Upper lobe of left lung (tissue), 6 donors: ENCODE measurements around the gene FLT4. TPM values are rescaled to one million over a fixed set of nuclear protein-coding genes. Genes with fewer than 3 reads are reported as not detected.
A peak's percentile ranks its signal among the peaks of the same experiment; 100 is the strongest.

Source experiments
- ATAC-seq, 2 donors: fragments of 200-7000 bp; cut with Tn5 transposase; one replicate each; pipeline ENCODE4 v1.9.1; 2022; ENCODE audit warnings: mild to moderate bottlenecking in 2 of 2, moderate library complexity in 2 of 2; ENCODE audit not compliant: low FRiP score in 2 of 2
- DNase-seq, 2 donors: peaks; one replicate each; pipeline ENCODE4 v3.0.0-alpha.2; 2019 to 2020
- H3K27ac ChIP-seq, 4 donors: fragments of 200-600 bp; sonication (generic); one replicate each; pipeline ENCODE4 v1.5.1; 2016 to 2019
- H3K27me3 ChIP-seq, 4 donors: fragments of 200-600 bp; sonication (generic); one replicate each; pipeline ENCODE4 v1.5.1; 2017 to 2019
- H3K36me3 ChIP-seq, 4 donors: fragments of 200-600 bp; sonication (generic); one replicate each; pipeline ENCODE4 v1.5.1; 2016 to 2019
- H3K4me1 ChIP-seq, 4 donors: fragments of 200-600 bp; sonication (generic); one replicate each; pipeline ENCODE4 v1.5.1; 2018 to 2019
- H3K4me3 ChIP-seq, 4 donors: fragments of 200-600 bp; sonication (generic); one replicate each; pipeline ENCODE4 v1.5.1; 2017 to 2019; ENCODE audit warnings: mild to moderate bottlenecking in 2 of 4, moderate library complexity in 1 of 4
- H3K9me3 ChIP-seq, 4 donors: fragments of 200-600 bp; sonication (generic); one replicate each; pipeline ENCODE4 v1.5.1; 2018 to 2019
- EP300 ChIP-seq, 4 donors: sonication (generic); formaldehyde crosslinking; IDR thresholded peaks; one replicate each; pipeline ENCODE4 v1.5.1; 2017; ENCODE audit warnings: antibody characterized with exemption in 4 of 4, control low read depth in 2 of 4
- POLR2A ChIP-seq, 4 donors: fragments of 450-650 bp; IDR thresholded peaks; one replicate each; pipeline ENCODE4 v1.5.1; 2016 to 2017; ENCODE audit warnings: antibody characterized with exemption in 4 of 4, mild to moderate bottlenecking in 2 of 4
- POLR2AphosphoS5 ChIP-seq, 2 donors: sonication (generic); formaldehyde crosslinking; IDR thresholded peaks; one replicate each; pipeline ENCODE4 v1.5.1; 2017; ENCODE audit warnings: antibody characterized with exemption in 2 of 2
- WGBS, 2 donors: methylation state at CpG; one replicate each; pipeline ENCODE4 v1.1.5; 2017 to 2018; 5-methylcytosine and 5-hydroxymethylcytosine counted together
- total RNA-seq, 6 donors: library from RNA; depleted of rRNA in 4 of 6; stranded (reverse); fragments of >200 nt in 4 of 6; gene quantifications; one replicate each; pipeline versions ENCODE4 v1.1.0 to v1.2.1, GENCODE V29; 2016 to 2021
- TF ChIP-seq, protein P1 (sequence below), 6 experiments: fragments of 450-650 bp in 4 of 6; fragments of 200-600 bp in 2 of 6; sonication (generic) in 2 of 6; IDR thresholded peaks; one replicate each; pipeline ENCODE4 v1.5.1; 2016 to 2019; ENCODE audit warnings: antibody characterized with exemption in 6 of 6
- donor health status: DM: no; HTN: no; CAD: no; lungs with moderate emphysema.
- donor health status: DM: no; HTN: yes; CAD: no; lungs with severe emphysema.

The FLT4 gene
- total RNA-seq, 6 donors from 2014 or later, result 11.7 to 34.0 (median 21.2) TPM

GRCh38 chr5:180599981-180600553 is 49.3 kb downstream of the FLT4 start:
- DNase-seq (no peak), ATAC-seq (no peak)
- H3K4me3 ChIP-seq, result no peak overlapping the region
- 79 to 81% methylated on average over 16 of the region's 16 CpGs for WGBS, 2 donors
- no peaks in the 10 kb centered on the region for H3K27me3 ChIP-seq
- TF ChIP-seq, protein P1, sequence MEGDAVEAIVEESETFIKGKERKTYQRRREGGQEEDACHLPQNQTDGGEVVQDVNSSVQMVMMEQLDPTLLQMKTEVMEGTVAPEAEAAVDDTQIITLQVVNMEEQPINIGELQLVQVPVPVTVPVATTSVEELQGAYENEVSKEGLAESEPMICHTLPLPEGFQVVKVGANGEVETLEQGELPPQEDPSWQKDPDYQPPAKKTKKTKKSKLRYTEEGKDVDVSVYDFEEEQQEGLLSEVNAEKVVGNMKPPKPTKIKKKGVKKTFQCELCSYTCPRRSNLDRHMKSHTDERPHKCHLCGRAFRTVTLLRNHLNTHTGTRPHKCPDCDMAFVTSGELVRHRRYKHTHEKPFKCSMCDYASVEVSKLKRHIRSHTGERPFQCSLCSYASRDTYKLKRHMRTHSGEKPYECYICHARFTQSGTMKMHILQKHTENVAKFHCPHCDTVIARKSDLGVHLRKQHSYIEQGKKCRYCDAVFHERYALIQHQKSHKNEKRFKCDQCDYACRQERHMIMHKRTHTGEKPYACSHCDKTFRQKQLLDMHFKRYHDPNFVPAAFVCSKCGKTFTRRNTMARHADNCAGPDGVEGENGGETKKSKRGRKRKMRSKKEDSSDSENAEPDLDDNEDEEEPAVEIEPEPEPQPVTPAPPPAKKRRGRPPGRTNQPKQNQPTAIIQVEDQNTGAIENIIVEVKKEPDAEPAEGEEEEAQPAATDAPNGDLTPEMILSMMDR (IDR thresholded peaks at IDR 0.05), result no peak
- no peak for TF ChIP-seq EP300 (IDR thresholded peaks at IDR 0.05)
- TF ChIP-seq POLR2A (IDR thresholded peaks at IDR 0.05), result no peak
- TF ChIP-seq POLR2AphosphoS5 (IDR thresholded peaks at IDR 0.05), result no peak
- H3K36me3 ChIP-seq, result no peaks in the 10 kb centered on the region
- peaks cover 0 to 26% (median 14%) of the 10 kb centered on the region in 4 donors for H3K4me1 ChIP-seq
- H3K9me3 ChIP-seq, result no peaks in the 10 kb centered on the region
- peak overlapping the region in 2 of 4 donors; percentile 5 to 71 for H3K27ac ChIP-seq

DNA sequence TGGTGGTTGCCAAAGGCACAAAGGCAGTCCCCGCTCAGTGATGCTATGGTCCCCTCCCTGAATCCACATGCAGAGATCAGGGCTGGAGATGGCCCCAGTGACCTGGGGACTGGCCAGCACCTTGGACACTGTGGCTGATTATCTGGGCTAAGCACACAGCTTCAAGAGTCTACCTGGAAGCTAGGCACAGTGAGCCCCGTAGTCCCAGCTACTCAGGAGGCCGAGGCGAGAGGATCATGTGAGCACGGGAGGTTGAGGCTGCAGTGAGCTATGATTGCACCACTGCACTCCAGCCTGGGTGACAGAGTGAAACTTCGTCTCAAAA is 49.8 kb downstream of the FLT4 start:
- WGBS, 2 donors, result 90 to 94% methylated on average over 5 to 6 of the region's 6 CpGs
- no peak for TF ChIP-seq POLR2AphosphoS5 (IDR thresholded peaks at IDR 0.05)
- no peak for TF ChIP-seq POLR2A (IDR thresholded peaks at IDR 0.05)
- TF ChIP-seq EP300 (IDR thresholded peaks at IDR 0.05), result no peak
- TF ChIP-seq, protein P1 (IDR thresholded peaks at IDR 0.05), result no peak
- H3K27me3 ChIP-seq, result no peaks in the 10 kb centered on the region
- no peak for ATAC-seq
- no peaks in the 10 kb centered on the region for H3K36me3 ChIP-seq
- peak in 1 of 2 donors; percentile 14 for DNase-seq
- H3K9me3 ChIP-seq, result no peaks in the 10 kb centered on the region
- H3K27ac ChIP-seq, result no peak overlapping the region
- peaks cover 0 to 26% (median 14%) of the 10 kb centered on the region in 4 donors for H3K4me1 ChIP-seq
- no peak overlapping the region for H3K4me3 ChIP-seq

GRCh38 chr5:180598797-180599589 is 50.4 kb downstream of the FLT4 start:
- DNase-seq (peak in 1 of 2 donors; percentile 15), ATAC-seq (no peak)
- Histone ChIP-seq H3K27ac (no peak overlapping the region), H3K4me3 (no peak overlapping the region), H3K36me3 (no peaks in the 10 kb centered on the region), H3K27me3 (no peaks in the 10 kb centered on the region), H3K9me3 (no peaks in the 10 kb centered on the region), H3K4me1 (peaks cover 0 to 26% (median 14%) of the 10 kb centered on the region in 4 donors)
- TF ChIP-seq, protein P1 (IDR thresholded peaks at IDR 0.05), result no peak
- TF ChIP-seq POLR2AphosphoS5 (IDR thresholded peaks at IDR 0.05), result no peak
- no peak for TF ChIP-seq EP300 (IDR thresholded peaks at IDR 0.05)
- no peak for TF ChIP-seq POLR2A (IDR thresholded peaks at IDR 0.05)
- WGBS, 2 donors, result 92 to 100% methylated on average over 1 to 16 of the region's 16 CpGs

DNA sequence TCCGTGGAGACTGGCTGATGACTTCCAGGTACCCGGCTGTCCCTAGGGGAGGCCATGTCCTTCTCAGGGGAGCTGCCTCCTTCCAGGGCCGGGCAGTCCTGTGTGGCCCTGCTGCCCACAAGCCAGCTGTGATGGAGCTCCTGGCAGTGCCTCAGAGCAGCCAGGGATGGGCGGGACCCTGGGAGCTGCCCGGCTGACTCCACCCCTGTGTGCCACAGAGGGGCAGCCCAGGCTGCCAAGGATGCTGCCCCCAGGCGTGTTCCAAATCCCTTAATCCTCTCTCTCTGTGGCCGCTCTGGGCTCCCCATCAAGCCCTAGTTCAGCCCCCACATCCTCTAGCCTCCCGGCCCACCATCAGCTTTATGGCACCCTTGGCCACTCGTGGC is 51.1 kb downstream of the FLT4 start:
- TF ChIP-seq, protein P1 (IDR thresholded peaks at IDR 0.05), result no peak
- no peak for TF ChIP-seq POLR2AphosphoS5 (IDR thresholded peaks at IDR 0.05)
- no peak for TF ChIP-seq POLR2A (IDR thresholded peaks at IDR 0.05)
- no peak for TF ChIP-seq EP300 (IDR thresholded peaks at IDR 0.05)
- Histone ChIP-seq H3K27ac (no peak overlapping the region), H3K27me3 (no peaks in the 10 kb centered on the region), H3K9me3 (no peaks in the 10 kb centered on the region), H3K36me3 (no peaks in the 10 kb centered on the region), H3K4me1 (peaks cover 0 to 30% (median 15%) of the 10 kb centered on the region in 4 donors), H3K4me3 (no peak overlapping the region)
- ATAC-seq (no peak), DNase-seq (peak; percentile 15 to 70)
- WGBS, 2 donors, result 75 to 90% methylated on average over 2 to 6 of the region's 9 CpGs
